MM.1S (cell line): ENCODE data around the gene GSG1L.

Source experiments
- DNase-seq: peaks from one replicate; pipeline ENCODE4 v3.0.0-alpha.2; 2015
- H2AFZ ChIP-seq: fragments of 300-600 bp; sonication (generic); 2 replicates; pipeline ENCODE4 v1.6.0; 2016; ENCODE audit warnings: antibody characterized with exemption, low read length
- H3F3A ChIP-seq: fragments of 300-600 bp; sonication (generic); 2 replicates; pipeline ENCODE4 v1.6.1; 2016; ENCODE audit warnings: mild to moderate bottlenecking, antibody characterized with exemption, low read length, moderate library complexity, mixed read lengths; ENCODE audit not compliant: insufficient read depth
- H3K27ac ChIP-seq: fragments of 300-600 bp; sonication (generic); 2 replicates; pipeline ENCODE4 v1.5.1; 2016; ENCODE audit warnings: mild to moderate bottlenecking, low read length
- H3K27me3 ChIP-seq: fragments of 300-600 bp; sonication (generic); replicated peaks from 2 replicates; pipeline ENCODE4 v1.6.0; 2016; ENCODE audit warnings: low read length; ENCODE audit not compliant: insufficient read depth
- H3K36me3 ChIP-seq: fragments of 300-600 bp; sonication (generic); replicated peaks from 2 replicates; pipeline ENCODE4 v1.6.1; 2016; ENCODE audit warnings: mild to moderate bottlenecking, low read length, mixed read lengths; ENCODE audit not compliant: insufficient read depth
- H3K4me1 ChIP-seq: fragments of 300-600 bp; sonication (generic); 2 replicates; pipeline ENCODE4 v1.6.1; 2016; ENCODE audit warnings: low read length, mixed read lengths
- H3K4me2 ChIP-seq: fragments of 300-600 bp; sonication (generic); 2 replicates; pipeline ENCODE4 v1.6.0; 2016; ENCODE audit warnings: low read depth, low read length
- H3K4me3 ChIP-seq: fragments of 300-600 bp; sonication (generic); 2 replicates; pipeline ENCODE4 v1.5.1; 2016; ENCODE audit warnings: low read length, mixed read lengths
- H3K79me2 ChIP-seq: fragments of 300-600 bp; sonication (generic); 2 replicates; pipeline ENCODE4 v1.6.1; 2016; ENCODE audit warnings: mixed run types, low read length, mixed read lengths
- H3K9ac ChIP-seq: fragments of 300-600 bp; sonication (generic); 2 replicates; pipeline ENCODE4 v1.6.1; 2016; ENCODE audit warnings: low read length, mixed read lengths
- H3K9me2 ChIP-seq: fragments of 300-600 bp; sonication (generic); replicated peaks from 2 replicates; pipeline ENCODE4 v1.6.1; 2016; ENCODE audit warnings: mild to moderate bottlenecking, low read length, mixed read lengths; ENCODE audit not compliant: insufficient read depth
- H3K9me3 ChIP-seq: fragments of 300-600 bp; sonication (generic); replicated peaks from 2 replicates; pipeline ENCODE4 v1.6.1; 2016; ENCODE audit warnings: mild to moderate bottlenecking, low read length, mixed read lengths; ENCODE audit not compliant: insufficient read depth
- H4K20me1 ChIP-seq: fragments of 300-600 bp; sonication (generic); 2 replicates; pipeline ENCODE4 v1.6.1; 2016; ENCODE audit warnings: mild to moderate bottlenecking, low read length, moderate library complexity, mixed read lengths; ENCODE audit not compliant: insufficient read depth
- CTCF ChIP-seq: fragments of 300-600 bp; sonication (generic); IDR thresholded peaks from 2 replicates; pipeline ENCODE4 v1.5.1; 2016; ENCODE audit warnings: antibody characterized with exemption, low read length, mixed read lengths
- EZH2 ChIP-seq: fragments of 300-600 bp; sonication (generic); optimal IDR thresholded peaks from 2 replicates; pipeline ENCODE3; 2017; ENCODE audit warnings: low read depth, mild to moderate bottlenecking, antibody characterized with exemption, low read length, mixed read lengths
- EZH2phosphoT487 ChIP-seq: fragments of 300-600 bp; sonication (generic); IDR thresholded peaks from 2 replicates; pipeline ENCODE4 v1.6.1; 2018; ENCODE audit warnings: antibody characterized with exemption, low read length

GSG1L gene

GRCh38 chr16:27965801-27966200, 97.7 kb downstream of the GSG1L start:
- peaks cover 12% of the 10 kb centered on the region for H3K27me3 ChIP-seq
- no peaks in the 10 kb centered on the region for H3K9me3 ChIP-seq

GRCh38 chr16:27963471-27963965, 100.0 kb downstream of the GSG1L start:
- no peaks in the 10 kb centered on the region for H3K79me2 ChIP-seq
- H3K27me3 ChIP-seq = peaks cover 20% of the 10 kb centered on the region
- H3K4me2 ChIP-seq = no peak overlapping the region
- H3K9me2 ChIP-seq = no peaks in the 10 kb centered on the region
- H3K4me1 ChIP-seq = no peaks in the 10 kb centered on the region
- no peaks in the 10 kb centered on the region for H3F3A ChIP-seq
- no peak overlapping the region for H3K9ac ChIP-seq
- DNase-seq = no peak
- H3K27ac ChIP-seq = no peak overlapping the region
- no peaks in the 10 kb centered on the region for H3K9me3 ChIP-seq
- H3K36me3 ChIP-seq = no peaks in the 10 kb centered on the region
- TF ChIP-seq EZH2 (no peak), EZH2phosphoT487 (no peak), CTCF (no peak)
- no peak overlapping the region for H3K4me3 ChIP-seq
- no peaks in the 10 kb centered on the region for H4K20me1 ChIP-seq
- no peak overlapping the region for H2AFZ ChIP-seq

More at GRCh38 chr16:27965801-27966200, 97.7 kb downstream of the GSG1L start:
- Histone ChIP-seq H3K9me2 (no peaks in the 10 kb centered on the region), H3K27ac (no peak overlapping the region), H3K79me2 (no peaks in the 10 kb centered on the region), H3K9ac (no peak overlapping the region), H3K4me1 (no peaks in the 10 kb centered on the region), H4K20me1 (no peaks in the 10 kb centered on the region), H3K4me2 (no peak overlapping the region), H3K4me3 (no peak overlapping the region), H3F3A (no peaks in the 10 kb centered on the region), H2AFZ (no peak overlapping the region), H3K36me3 (no peaks in the 10 kb centered on the region)
- DNase-seq = no peak
- no peak for TF ChIP-seq EZH2
- no peak for TF ChIP-seq CTCF
- TF ChIP-seq EZH2phosphoT487 = no peak

- Histone ChIP-seq H3K27ac (no peak overlapping the region), H3K4me3 (no peak overlapping the region), H2AFZ (no peak overlapping the region), H3K4me1 (no peaks in the 10 kb centered on the region), H3K27me3 (peaks cover 20% of the 10 kb centered on the region), H3K9me2 (no peaks in the 10 kb centered on the region), H3K79me2 (no peaks in the 10 kb centered on the region), H3F3A (no peaks in the 10 kb centered on the region), H3K9ac (no peak overlapping the region), H3K9me3 (no peaks in the 10 kb centered on the region), H3K4me2 (no peak overlapping the region), H4K20me1 (no peaks in the 10 kb centered on the region), H3K36me3 (no peaks in the 10 kb centered on the region)
- TF ChIP-seq CTCF (no peak), EZH2 (no peak), EZH2phosphoT487 (no peak)
- no peak for DNase-seq
These were observed 101.3 kb downstream of the GSG1L start for GRCh38 chr16:27962197-27962596.
